Measurements from ENCODE around the gene TMEM52B.

TMEM52B gene

DNA sequence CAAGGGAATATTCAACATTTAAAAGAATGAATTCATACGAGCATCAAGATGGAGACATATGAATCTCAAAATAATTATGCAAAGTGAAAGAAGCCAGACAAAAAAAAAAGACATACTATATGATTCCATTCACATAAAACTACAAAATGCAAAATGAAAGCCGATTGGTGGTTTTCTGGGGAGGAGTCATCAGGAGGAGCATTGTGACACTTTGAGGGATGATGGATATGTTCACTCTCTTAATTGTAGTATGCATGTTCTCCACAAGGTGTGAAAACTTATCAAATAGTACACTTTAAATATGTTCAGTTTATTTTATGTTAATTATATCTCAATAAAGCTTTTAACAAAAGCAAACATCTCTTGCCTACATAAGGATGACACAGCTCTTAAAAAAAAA lies 20.4 kb upstream of the TMEM52B start:
- no peak overlapping the region for H3K4me3 ChIP-seq (ENCODE audit: low read depth, low read length)
- TF ChIP-seq, protein P1, sequence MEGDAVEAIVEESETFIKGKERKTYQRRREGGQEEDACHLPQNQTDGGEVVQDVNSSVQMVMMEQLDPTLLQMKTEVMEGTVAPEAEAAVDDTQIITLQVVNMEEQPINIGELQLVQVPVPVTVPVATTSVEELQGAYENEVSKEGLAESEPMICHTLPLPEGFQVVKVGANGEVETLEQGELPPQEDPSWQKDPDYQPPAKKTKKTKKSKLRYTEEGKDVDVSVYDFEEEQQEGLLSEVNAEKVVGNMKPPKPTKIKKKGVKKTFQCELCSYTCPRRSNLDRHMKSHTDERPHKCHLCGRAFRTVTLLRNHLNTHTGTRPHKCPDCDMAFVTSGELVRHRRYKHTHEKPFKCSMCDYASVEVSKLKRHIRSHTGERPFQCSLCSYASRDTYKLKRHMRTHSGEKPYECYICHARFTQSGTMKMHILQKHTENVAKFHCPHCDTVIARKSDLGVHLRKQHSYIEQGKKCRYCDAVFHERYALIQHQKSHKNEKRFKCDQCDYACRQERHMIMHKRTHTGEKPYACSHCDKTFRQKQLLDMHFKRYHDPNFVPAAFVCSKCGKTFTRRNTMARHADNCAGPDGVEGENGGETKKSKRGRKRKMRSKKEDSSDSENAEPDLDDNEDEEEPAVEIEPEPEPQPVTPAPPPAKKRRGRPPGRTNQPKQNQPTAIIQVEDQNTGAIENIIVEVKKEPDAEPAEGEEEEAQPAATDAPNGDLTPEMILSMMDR (IDR thresholded peaks at IDR 0.05; ENCODE audit: borderline replicate concordance, insufficient read depth, low read depth, low read length) = no peak

GRCh38 chr12:10159280-10159679 lies 19.6 kb upstream of the TMEM52B start:
- no peak overlapping the region for H3K4me3 ChIP-seq (ENCODE audit: low read depth, low read length)
- TF ChIP-seq, protein P1 (IDR thresholded peaks at IDR 0.05; ENCODE audit: borderline replicate concordance, insufficient read depth, low read depth, low read length) = no peak

- TF ChIP-seq, protein P1 (IDR thresholded peaks at IDR 0.05; ENCODE audit: borderline replicate concordance, insufficient read depth, low read depth, low read length) = no peak
Observed at GRCh38 chr12:10160617-10161385, 18.0 kb upstream of the TMEM52B start.

DNA sequence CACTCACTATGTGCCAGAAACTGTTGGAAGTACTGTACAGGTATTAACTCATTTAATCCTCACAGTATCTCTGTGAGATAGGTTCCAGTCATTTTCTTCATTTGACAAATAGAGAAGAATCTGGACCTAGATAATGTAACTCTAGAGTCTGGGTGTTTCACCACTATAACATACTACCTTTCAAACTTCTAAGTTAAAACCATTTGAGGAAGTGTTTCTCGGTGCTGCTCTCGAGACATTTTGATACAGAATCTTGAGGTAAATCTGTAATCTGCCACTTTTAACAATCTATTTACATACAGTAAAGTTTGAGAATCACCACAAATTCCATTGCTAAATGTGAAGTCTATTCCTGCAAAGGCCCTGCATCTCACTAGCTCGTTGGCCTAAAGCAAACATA lies 15.7 kb upstream of the TMEM52B start:
- TF ChIP-seq, protein P1 (IDR thresholded peaks at IDR 0.05; ENCODE audit: borderline replicate concordance, insufficient read depth, low read depth, low read length) = no peak
- H3K4me3 ChIP-seq (ENCODE audit: low read depth, low read length) = no peak overlapping the region

More at GRCh38 chr12:10160617-10161385, 18.0 kb upstream of the TMEM52B start:
- H3K4me3 ChIP-seq (ENCODE audit: low read depth, low read length) = no peak overlapping the region

DNA sequence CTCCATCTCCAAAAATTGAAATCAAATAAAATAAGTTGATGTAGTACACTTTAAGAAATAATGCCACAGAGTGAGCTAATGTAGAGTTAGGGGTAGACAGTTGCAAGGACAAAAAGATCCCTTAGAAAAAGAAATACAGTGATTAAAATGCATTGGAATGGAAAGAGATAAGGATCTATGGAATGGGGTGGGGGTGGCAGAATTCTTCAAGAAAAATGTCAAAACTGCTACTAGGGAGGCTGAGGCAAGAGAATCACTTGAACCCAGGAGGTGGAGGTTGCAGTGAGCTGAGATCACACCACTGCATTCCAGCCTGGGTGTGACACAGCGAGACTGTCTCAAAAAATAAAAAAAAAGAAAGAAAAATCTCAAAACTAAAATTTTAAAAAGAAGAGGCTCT lies 13.4 kb upstream of the TMEM52B start:
- TF ChIP-seq, protein P1 (IDR thresholded peaks at IDR 0.05; ENCODE audit: borderline replicate concordance, insufficient read depth, low read depth, low read length) = no peak
- no peak overlapping the region for H3K4me3 ChIP-seq (ENCODE audit: low read depth, low read length)

DNA sequence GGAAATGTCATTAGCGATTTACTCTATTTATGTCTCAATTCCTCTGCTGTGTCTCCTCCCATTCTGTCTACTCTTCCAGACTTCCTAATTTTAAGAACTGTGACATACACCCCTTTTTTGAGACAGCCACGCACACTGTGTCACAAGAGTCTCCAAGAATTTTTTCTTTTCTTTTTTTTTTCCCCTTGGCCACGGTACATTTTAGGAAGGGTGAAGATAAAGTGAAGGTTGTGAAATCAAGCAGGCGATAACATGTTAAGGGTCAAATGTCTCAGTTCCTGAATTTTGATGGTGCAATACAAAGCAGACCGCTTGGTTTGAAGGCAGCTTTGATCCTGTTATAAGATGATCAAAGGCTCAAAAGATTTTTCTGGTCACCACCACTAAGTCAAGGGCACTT lies 11.2 kb upstream of the TMEM52B start:
- TF ChIP-seq, protein P1 (IDR thresholded peaks at IDR 0.05; ENCODE audit: borderline replicate concordance, insufficient read depth, low read depth, low read length) = no peak
- no peak overlapping the region for H3K4me3 ChIP-seq (ENCODE audit: low read depth, low read length)

GRCh38 chr12:10169104-10169503 lies 9.7 kb upstream of the TMEM52B start:
- no peak overlapping the region for H3K4me3 ChIP-seq (ENCODE audit: low read depth, low read length)
- TF ChIP-seq, protein P1 (IDR thresholded peaks at IDR 0.05; ENCODE audit: borderline replicate concordance, insufficient read depth, low read depth, low read length) = no peak
